H7 (cell line): ENCODE measurements around the gene ZNF41. TPM values are rescaled to one million over a fixed set of nuclear protein-coding genes. Genes with fewer than 3 reads are reported as not detected.

Source experiments
- DNase-seq: peaks from one replicate; pipeline ENCODE4 v3.0.0; 2012
- H3K27me3 ChIP-seq: 2 replicates; pipeline ENCODE4 v1.6.0; 2011; ENCODE audit warnings: mild to moderate bottlenecking, low read length; ENCODE audit not compliant: control insufficient read depth, insufficient read depth
- H3K36me3 ChIP-seq: replicated peaks from 2 replicates; pipeline ENCODE4 v1.5.1; 2011; ENCODE audit warnings: low read length; ENCODE audit not compliant: control insufficient read depth, insufficient read depth
- H3K4me3 ChIP-seq: 2 replicates; pipeline ENCODE4 v1.5.1; 2011; ENCODE audit warnings: low read depth, mild to moderate bottlenecking, control low read depth, low read length, moderate library complexity; ENCODE audit not compliant: insufficient read depth
- total RNA-seq: library from RNA; depleted of rRNA; stranded (reverse); fragments of >200 nt; shearing (Covaris generic); gene quantifications from 2 replicates; pipeline ENCODE4 v1.2.3, GENCODE V29; 2014

Gene ZNF41
- total RNA-seq, 1 experiment from 2014 or later = 4.3 TPM

DNA sequence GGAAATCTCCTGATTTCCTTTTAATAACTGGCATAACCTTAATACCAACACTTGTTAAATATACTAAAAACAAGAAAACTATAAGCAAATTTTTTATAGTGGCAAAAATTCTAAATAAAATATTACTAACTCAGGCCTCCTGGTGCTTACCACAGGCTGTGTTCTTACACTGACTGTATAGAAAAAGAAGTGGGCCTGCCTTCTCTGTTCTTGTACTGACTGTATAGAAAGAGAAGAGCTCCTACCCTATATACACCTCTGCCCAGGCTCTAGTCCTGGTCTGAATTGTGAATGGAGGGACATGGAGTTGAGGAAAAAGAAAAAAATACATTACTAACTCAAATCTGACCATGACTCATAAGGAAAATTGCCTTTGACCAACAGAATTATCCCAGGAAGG, 7.5 kb downstream of the ZNF41 start:
- Histone ChIP-seq H3K27me3 (no peaks in the 10 kb centered on the region), H3K4me3 (no peak overlapping the region), H3K36me3 (no peaks in the 10 kb centered on the region)
- DNase-seq = no peak

DNA sequence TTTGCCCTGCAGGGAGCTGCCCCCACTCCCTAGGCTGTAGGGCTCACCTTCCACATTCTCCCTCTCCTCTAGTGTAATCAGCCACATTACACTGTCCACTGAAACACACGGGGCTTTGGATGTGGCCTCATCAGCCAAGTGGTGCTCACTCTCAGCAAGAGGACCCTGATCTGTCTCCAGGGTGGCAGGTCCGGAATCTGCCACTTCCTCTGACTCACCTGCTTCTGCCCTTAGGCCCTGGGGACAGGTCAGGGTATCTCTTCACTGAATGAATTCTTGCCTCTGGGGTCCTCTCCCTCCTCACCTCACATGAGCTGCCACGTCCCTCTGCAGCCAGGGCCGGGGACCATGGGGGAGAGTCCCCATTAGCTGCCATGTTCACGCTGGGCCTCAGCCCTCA, 15.9 kb downstream of the ZNF41 start:
- DNase-seq = no peak
- H3K4me3 ChIP-seq = no peak overlapping the region
- H3K27me3 ChIP-seq = no peaks in the 10 kb centered on the region
- H3K36me3 ChIP-seq = no peaks in the 10 kb centered on the region

DNA sequence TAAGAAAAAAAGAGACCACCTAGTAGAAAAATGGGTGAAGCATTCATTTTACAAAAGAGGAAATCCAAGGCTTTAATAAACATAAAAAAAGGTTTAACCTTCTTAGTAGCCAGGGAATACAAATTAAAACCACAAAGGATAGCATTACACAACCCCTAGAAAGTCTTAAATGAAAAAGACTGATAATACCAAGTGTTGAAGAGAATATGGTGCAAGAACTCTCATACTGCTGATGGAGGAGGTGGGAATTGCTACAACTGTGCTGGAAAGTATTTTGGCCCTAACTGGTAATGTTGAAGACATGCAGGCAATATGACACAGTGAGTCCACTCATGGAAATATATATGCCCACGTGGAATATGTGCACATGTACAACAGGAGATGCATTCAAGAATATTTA, 22.5 kb downstream of the ZNF41 start:
- DNase-seq = no peak
- Histone ChIP-seq H3K36me3 (no peaks in the 10 kb centered on the region), H3K4me3 (no peak overlapping the region), H3K27me3 (no peaks in the 10 kb centered on the region)

DNA sequence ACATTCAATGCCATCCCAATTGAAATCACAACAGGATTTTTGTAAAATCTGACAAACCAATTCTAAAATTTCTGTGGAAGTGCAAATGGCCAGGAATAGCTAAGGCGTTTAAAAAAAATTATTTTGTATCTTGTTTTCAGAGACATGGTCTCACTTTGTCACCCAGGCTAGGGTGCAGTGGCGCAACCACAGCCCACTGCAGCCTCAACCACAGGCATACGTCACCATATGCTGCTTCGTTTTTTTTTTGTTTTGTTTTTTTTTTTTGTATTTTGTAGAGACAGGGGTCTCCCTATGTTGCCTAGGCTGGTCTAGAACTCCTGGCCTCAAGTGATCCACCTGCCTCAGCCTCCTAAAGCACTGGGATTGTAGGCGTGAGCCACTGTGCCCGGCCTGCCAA, 24.5 kb downstream of the ZNF41 start:
- DNase-seq = no peak
- H3K4me3 ChIP-seq = no peak overlapping the region
- no peaks in the 10 kb centered on the region for H3K36me3 ChIP-seq
- H3K27me3 ChIP-seq = no peaks in the 10 kb centered on the region

GRCh38 chrX:47456080-47456479, 26.9 kb downstream of the ZNF41 start:
- Histone ChIP-seq H3K4me3 (no peak overlapping the region), H3K36me3 (no peaks in the 10 kb centered on the region), H3K27me3 (no peaks in the 10 kb centered on the region)
- no peak for DNase-seq

DNA sequence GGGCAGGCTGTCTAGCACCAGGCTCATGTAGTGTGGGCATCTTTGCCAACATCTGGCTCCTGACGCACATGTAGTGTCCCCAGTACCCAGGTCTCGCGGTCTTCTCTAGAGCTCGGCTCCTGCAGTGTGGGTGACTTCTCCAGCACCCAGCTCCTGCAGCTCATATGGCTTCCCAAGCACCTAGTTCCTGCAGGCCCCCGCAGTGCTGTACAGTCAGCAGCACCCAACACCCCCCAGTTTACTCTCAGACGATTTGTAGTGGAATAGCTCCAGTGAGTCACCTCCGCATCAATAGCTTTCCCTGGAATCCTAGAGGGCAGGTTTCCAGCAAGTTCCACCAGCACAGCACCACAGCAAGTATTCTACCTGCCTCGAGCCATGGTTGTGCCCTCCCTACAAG, 30.9 kb downstream of the ZNF41 start:
- Histone ChIP-seq H3K27me3 (no peaks in the 10 kb centered on the region), H3K4me3 (no peak overlapping the region), H3K36me3 (no peaks in the 10 kb centered on the region; the same call in 1 of the 2 replicates)
- DNase-seq = no peak

GRCh38 chrX:47448165-47448806, 34.7 kb downstream of the ZNF41 start:
- DNase-seq = no peak
- no peaks in the 10 kb centered on the region for H3K27me3 ChIP-seq
- no peak overlapping the region for H3K4me3 ChIP-seq
- no peaks in the 10 kb centered on the region; the same call in 1 of the 2 replicates for H3K36me3 ChIP-seq

DNA sequence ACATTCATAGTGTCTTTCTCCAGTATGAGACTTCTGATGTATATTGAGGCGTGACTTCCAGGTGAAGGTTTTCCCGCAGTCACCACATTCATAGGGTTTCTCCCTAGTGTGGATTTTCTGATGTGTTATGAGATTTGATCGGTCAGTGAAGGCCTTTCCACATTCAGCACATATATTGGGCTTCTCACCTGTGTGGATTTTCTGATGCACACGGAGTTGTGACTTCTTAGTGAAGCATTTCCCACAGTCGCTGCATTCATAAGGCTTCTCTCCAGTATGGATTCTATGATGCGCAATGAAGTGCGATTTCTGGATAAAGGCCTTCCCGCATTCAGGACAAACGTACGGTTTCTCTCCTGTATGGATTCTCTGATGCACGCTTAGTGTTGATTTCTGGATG, 35.4 kb downstream of the ZNF41 start:
- H3K36me3 ChIP-seq = no peaks in the 10 kb centered on the region; the same call in 1 of the 2 replicates
- no peak for DNase-seq
- H3K27me3 ChIP-seq = no peaks in the 10 kb centered on the region
- no peak overlapping the region for H3K4me3 ChIP-seq

DNA sequence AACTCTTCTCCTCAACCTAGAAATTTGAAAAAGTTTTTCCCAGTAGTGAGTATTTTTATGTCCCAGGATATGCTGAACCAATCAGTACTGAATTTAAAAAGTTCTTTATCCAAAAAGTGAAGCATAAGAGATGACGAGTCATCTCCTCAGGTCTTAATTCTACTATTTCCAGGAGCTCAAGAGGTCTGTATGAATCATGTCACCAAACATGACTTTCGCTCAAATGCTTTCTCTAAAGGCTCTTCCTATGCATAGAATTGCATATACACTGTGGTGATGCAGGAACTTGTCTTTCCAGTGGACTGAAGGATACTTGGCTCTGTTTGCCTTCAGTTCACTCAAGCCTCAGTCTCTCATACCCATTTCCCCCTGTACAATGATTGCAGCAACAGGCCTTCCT, 36.1 kb downstream of the ZNF41 start:
- Histone ChIP-seq H3K36me3 (no peaks in the 10 kb centered on the region; the same call in 1 of the 2 replicates), H3K4me3 (no peak overlapping the region), H3K27me3 (no peaks in the 10 kb centered on the region)
- DNase-seq = no peak

GRCh38 chrX:47446431-47446830, 36.6 kb downstream of the ZNF41 start:
- no peak for DNase-seq
- Histone ChIP-seq H3K4me3 (no peak overlapping the region), H3K36me3 (no peaks in the 10 kb centered on the region; the same call in 1 of the 2 replicates), H3K27me3 (no peaks in the 10 kb centered on the region)

GRCh38 chrX:47430925-47431324, 52.1 kb downstream of the ZNF41 start:
- H3K27me3 ChIP-seq = no peaks in the 10 kb centered on the region
- no peak for DNase-seq
- no peaks in the 10 kb centered on the region for H3K36me3 ChIP-seq
- no peak overlapping the region for H3K4me3 ChIP-seq

GRCh38 chrX:47422444-47422843, 60.6 kb downstream of the ZNF41 start:
- H3K27me3 ChIP-seq = no peaks in the 10 kb centered on the region

DNA sequence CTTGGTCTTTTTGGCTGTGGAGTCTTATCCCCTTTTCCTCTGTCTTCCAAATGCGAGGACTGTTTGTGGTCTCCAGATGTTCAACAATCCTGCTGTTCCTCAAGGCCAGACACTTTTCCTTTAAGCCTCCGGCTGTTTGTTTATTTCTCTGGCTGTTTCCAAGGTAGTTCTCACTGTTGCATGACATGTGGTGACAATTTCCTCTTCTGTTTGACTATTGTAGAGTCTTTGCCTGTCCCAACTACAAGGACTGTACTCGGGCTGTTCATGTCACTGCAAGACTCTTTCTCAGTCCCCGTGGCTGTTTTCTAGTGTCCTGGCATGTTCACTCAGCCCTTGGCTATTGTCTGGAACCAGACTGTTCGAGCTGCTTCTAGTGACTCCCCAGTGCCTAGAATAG, 62.1 kb downstream of the ZNF41 start:
- Histone ChIP-seq H3K27me3 (no peaks in the 10 kb centered on the region), H3K36me3 (no peaks in the 10 kb centered on the region), H3K4me3 (no peak overlapping the region)
- no peak for DNase-seq

More at GRCh38 chrX:47422444-47422843, 60.6 kb downstream of the ZNF41 start:
- no peak overlapping the region for H3K4me3 ChIP-seq
- H3K36me3 ChIP-seq = no peaks in the 10 kb centered on the region
- DNase-seq = no peak

- DNase-seq = no peak
- no peaks in the 10 kb centered on the region for H3K27me3 ChIP-seq
- no peaks in the 10 kb centered on the region for H3K36me3 ChIP-seq
Observed at GRCh38 chrX:47420265-47420664, 62.8 kb downstream of the ZNF41 start.

DNA sequence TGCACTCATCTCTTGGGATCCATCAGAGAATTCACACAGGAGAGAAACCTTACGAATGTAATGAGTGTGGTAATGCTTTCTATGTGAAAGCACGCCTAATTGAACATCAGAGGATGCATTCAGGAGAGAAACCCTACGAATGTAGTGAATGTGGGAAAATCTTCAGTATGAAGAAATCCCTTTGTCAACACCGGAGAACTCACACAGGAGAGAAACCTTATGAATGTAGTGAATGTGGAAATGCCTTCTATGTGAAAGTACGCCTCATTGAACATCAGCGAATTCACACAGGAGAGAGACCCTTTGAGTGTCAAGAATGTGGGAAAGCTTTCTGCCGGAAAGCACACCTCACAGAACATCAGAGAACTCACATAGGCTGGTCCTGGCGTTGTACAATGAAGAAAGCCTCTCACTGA, 69.8 kb downstream of the ZNF41 start:
- no peaks in the 10 kb centered on the region for H3K36me3 ChIP-seq
- no peak overlapping the region for H3K4me3 ChIP-seq
- no peak for DNase-seq
- H3K27me3 ChIP-seq = no peaks in the 10 kb centered on the region

More at GRCh38 chrX:47420265-47420664, 62.8 kb downstream of the ZNF41 start:
- no peak overlapping the region for H3K4me3 ChIP-seq
